Effector memory CD8-positive, alpha-beta T cell (primary cell): ENCODE results near the gene C20orf202.

ENCODE experiments used
- ATAC-seq: fragments of 150-1000 bp; cut with Tn5 transposase; replicated peaks from 2 replicates; pipeline ENCODE4 v1.10.0; 2021; ENCODE audit warnings: mild to moderate bottlenecking, moderate library complexity
- DNase-seq, 3 experiments: peaks; one replicate each; pipeline ENCODE4 v3.0.0; 2021
- H3K27ac Mint-ChIP-seq, 2 donors: one replicate each; pipeline ENCODE4 v1.8.0; 2022; ENCODE audit warnings: mild to moderate bottlenecking in 2 of 2, mixed read lengths in 2 of 2, moderate library complexity in 2 of 2
- H3K27me3 Mint-ChIP-seq, 2 donors: one replicate each; pipeline ENCODE4 v1.8.0; 2022; ENCODE audit warnings: mixed read lengths in 2 of 2
- H3K36me3 Mint-ChIP-seq: one replicate; pipeline ENCODE4 v1.8.0; 2022; ENCODE audit warnings: mild to moderate bottlenecking, moderate library complexity, mixed read lengths; ENCODE audit not compliant: insufficient read depth
- H3K4me1 Mint-ChIP-seq, 2 donors: one replicate each; pipeline ENCODE4 v1.8.0; 2022; ENCODE audit warnings: low read depth in 2 of 2, mixed read lengths in 2 of 2
- H3K4me3 Mint-ChIP-seq, 2 donors: one replicate each; pipeline ENCODE4 v1.8.0; 2022; ENCODE audit warnings: mild to moderate bottlenecking in 2 of 2, mixed read lengths in 2 of 2, moderate library complexity in 2 of 2
- H3K9me3 Mint-ChIP-seq, 2 donors: one replicate each; pipeline ENCODE4 v1.8.0; 2022; ENCODE audit warnings: mixed read lengths in 2 of 2

The C20orf202 gene

DNA sequence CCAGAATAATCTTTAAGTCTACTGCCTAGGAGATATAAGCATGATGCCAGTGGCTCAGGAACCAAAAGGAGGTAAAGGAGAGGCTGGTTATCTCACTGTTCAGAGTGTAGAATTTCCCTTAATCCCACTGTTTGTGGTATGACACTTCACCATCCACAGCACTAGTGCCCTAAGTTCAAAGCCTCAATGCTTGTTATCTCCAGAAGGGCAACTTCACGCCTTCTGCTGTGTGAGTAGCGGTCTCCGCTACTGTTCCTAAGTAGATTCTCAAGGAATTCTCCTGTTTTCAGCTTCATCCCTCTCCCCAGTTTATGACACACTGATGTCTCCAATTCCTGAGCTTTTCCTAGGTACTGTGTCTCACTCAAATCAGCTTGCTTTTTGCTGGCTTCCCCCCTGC lies 49.2 kb downstream of the C20orf202 start:
- Mint-ChIP-seq H3K4me1 (peaks cover 0 to 4% of the 10 kb centered on the region in 2 donors), H3K27me3 (peaks cover 24 to 30% of the 10 kb centered on the region in 2 donors), H3K27ac (no peak overlapping the region), H3K9me3 (peaks cover 0 to 1% of the 10 kb centered on the region in 2 donors), H3K4me3 (no peak overlapping the region), H3K36me3 (no peaks in the 10 kb centered on the region)
- ATAC-seq (no peak), DNase-seq (no peak)

DNA sequence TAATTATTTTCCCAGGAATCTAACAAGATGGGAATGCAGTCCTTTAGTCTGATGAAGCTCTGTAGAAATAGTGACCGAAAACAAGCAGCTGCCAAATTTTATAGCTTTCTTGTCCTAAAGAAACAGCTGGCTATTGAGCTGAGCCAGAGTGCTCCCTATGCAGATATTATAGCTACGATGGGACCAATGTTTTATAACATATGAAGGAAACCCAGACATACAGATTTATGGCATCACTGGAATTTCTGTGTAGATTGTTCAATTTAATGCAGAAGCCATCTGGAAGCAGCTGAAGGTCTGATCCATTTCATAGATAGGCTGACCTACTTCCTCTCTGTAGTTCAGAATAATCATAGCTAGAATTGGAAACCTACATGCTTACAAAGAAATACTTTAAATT lies 51.0 kb downstream of the C20orf202 start:
- Mint-ChIP-seq H3K4me3 (no peak overlapping the region), H3K27ac (no peak overlapping the region), H3K36me3 (no peaks in the 10 kb centered on the region), H3K9me3 (peaks cover 0 to 1% of the 10 kb centered on the region in 2 donors), H3K4me1 (peaks cover 0 to 4% of the 10 kb centered on the region in 2 donors), H3K27me3 (peaks cover 24 to 30% of the 10 kb centered on the region in 2 donors)
- ATAC-seq (no peak), DNase-seq (no peak)

DNA sequence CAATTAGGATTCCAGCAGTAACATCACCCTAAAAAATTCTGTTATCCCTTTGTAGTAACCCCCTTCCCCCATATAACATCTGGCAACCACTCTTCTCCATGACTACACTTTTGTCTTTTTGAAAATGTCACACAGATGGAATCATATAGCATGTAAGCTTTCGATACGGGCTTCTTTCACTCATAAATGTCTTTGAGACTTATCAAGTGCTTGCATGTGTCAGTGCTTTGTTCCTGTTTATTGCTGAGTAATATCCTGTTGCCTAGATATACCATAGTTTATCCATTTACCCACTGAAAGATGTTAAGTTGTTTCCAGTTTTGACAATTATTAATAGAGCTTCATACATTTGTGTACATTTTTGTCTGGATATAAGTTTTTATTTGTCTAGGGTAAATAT lies 52.4 kb downstream of the C20orf202 start:
- ATAC-seq (no peak), DNase-seq (no peak)
- H3K9me3 Mint-ChIP-seq = no peaks in the 10 kb centered on the region
- no peak overlapping the region for H3K27ac Mint-ChIP-seq
- no peaks in the 10 kb centered on the region for H3K36me3 Mint-ChIP-seq
- peaks cover 24 to 30% of the 10 kb centered on the region in 2 donors for H3K27me3 Mint-ChIP-seq
- peaks cover 0 to 4% of the 10 kb centered on the region in 2 donors for H3K4me1 Mint-ChIP-seq
- H3K4me3 Mint-ChIP-seq = no peak overlapping the region
